IMR-90 (cell line): ENCODE data around the gene ZNF549. TPM values are rescaled to one million over a fixed set of nuclear protein-coding genes. Genes with fewer than 3 reads are reported as not detected.

Experiments
- ATAC-seq: fragments of 200-7000 bp; cut with Tn5 transposase; 2 replicates; pipeline ENCODE4 v1.9.1; 2020; ENCODE audit warnings: low read depth, mild to moderate bottlenecking, moderate library complexity
- BruUV-seq: library from RNA; stranded (reverse); fragments of 400-500 nt; replicated peaks from 2 replicates; lab custom pipeline; 2021; lab: Mats Ljungman, UMichigan
- CTCF ChIA-PET: fragments of 300-600 bp; formaldehyde crosslinking; extraction: SDS; loops from one replicate; lab custom pipeline; 2021; ENCODE audit warnings: antibody characterized with exemption; lab: Yijun Ruan, JAX
- POLR2A ChIA-PET: fragments of 300-600 bp; sonication (Branson Sonifier 250); formaldehyde crosslinking; loops from one replicate; lab custom pipeline; 2022; ENCODE audit warnings: antibody characterized with exemption; ENCODE audit not compliant: unreplicated experiment; lab: Charles Lee
- DNase-seq: peaks from one replicate; pipeline ENCODE4 v3.0.0; 2013
- H2AFZ ChIP-seq: replicated peaks from 2 replicates; pipeline ENCODE3; 2013; ENCODE audit warnings: low read length, mild to moderate bottlenecking; ENCODE audit not compliant: poor library complexity
- H2AK5ac ChIP-seq: 2 replicates; pipeline ENCODE4 v1.6.1; 2013; ENCODE audit warnings: low read depth, low read length, inconsistent platforms
- H2AK9ac ChIP-seq: replicated peaks from 2 replicates; pipeline ENCODE3; 2013; ENCODE audit warnings: mild to moderate bottlenecking, low read depth, low read length, moderate library complexity; ENCODE audit not compliant: poor library complexity
- H2BK120ac ChIP-seq: 2 replicates; pipeline ENCODE4 v1.6.1; 2013; ENCODE audit warnings: low read depth, low read length, inconsistent platforms
- H2BK15ac ChIP-seq: 3 replicates; pipeline ENCODE4 v1.6.1; 2013; ENCODE audit warnings: low read depth, low read length, inconsistent platforms
- H2BK20ac ChIP-seq: 2 replicates; pipeline ENCODE4 v1.6.1; 2013; ENCODE audit warnings: low read depth, mild to moderate bottlenecking, inconsistent platforms, low read length, moderate library complexity
- H2BK5ac ChIP-seq: 2 replicates; pipeline ENCODE4 v1.6.1; 2013; ENCODE audit warnings: mild to moderate bottlenecking, low read depth, low read length, inconsistent platforms; ENCODE audit not compliant: poor library complexity, severe bottlenecking
- H3K14ac ChIP-seq: replicated peaks from 2 replicates; pipeline ENCODE4 v1.6.1; 2013; ENCODE audit warnings: low read depth, low read length, inconsistent platforms
- H3K18ac ChIP-seq: 2 replicates; pipeline ENCODE4 v1.6.1; 2013; ENCODE audit warnings: low read depth, low read length, control low read depth
- H3K23ac ChIP-seq: 2 replicates; pipeline ENCODE4 v1.6.1; 2013; ENCODE audit warnings: low read depth, low read length, inconsistent platforms
- H3K27ac ChIP-seq: 2 replicates; pipeline ENCODE4 v1.5.1; 2013; ENCODE audit warnings: mild to moderate bottlenecking, control low read depth, low read length; ENCODE audit not compliant: insufficient read depth
- H3K27me3 ChIP-seq: 2 replicates; pipeline ENCODE4 v1.6.1; 2013; ENCODE audit warnings: low read length; ENCODE audit not compliant: control insufficient read depth, insufficient read depth
- H3K36me3 ChIP-seq: 2 replicates; pipeline ENCODE4 v1.6.1; 2013; ENCODE audit warnings: low read length, mixed read lengths; ENCODE audit not compliant: control insufficient read depth, insufficient read depth
- H3K4ac ChIP-seq: 2 replicates; pipeline ENCODE4 v1.6.1; 2013; ENCODE audit warnings: low read depth, low read length, inconsistent platforms
- H3K4me1 ChIP-seq: 2 replicates; pipeline ENCODE4 v1.6.1; 2013; ENCODE audit warnings: low read length, mixed read lengths; ENCODE audit not compliant: control insufficient read depth, insufficient read depth
- H3K4me2 ChIP-seq: 2 replicates; pipeline ENCODE4 v1.6.1; 2013; ENCODE audit warnings: low read depth, mild to moderate bottlenecking, control low read depth, low read length, moderate library complexity
- H3K4me3 ChIP-seq: 2 replicates; pipeline ENCODE4 v1.5.1; 2013; ENCODE audit warnings: low read depth, mild to moderate bottlenecking, control low read depth, low read length, moderate library complexity; ENCODE audit not compliant: insufficient read depth
- H3K56ac ChIP-seq: 2 replicates; pipeline ENCODE4 v1.6.1; 2013; ENCODE audit warnings: low read length, inconsistent platforms; ENCODE audit not compliant: insufficient read depth; ENCODE audit errors: extremely low read depth
- H3K79me1 ChIP-seq, 2 experiments: 2 replicates each; pipeline ENCODE4 v1.6.1; 2013; ENCODE audit warnings: low read length in 2 of 2, inconsistent platforms in 1 of 2, low read depth in 1 of 2
- H3K9ac ChIP-seq: 2 replicates; pipeline ENCODE4 v1.6.1; 2013; ENCODE audit warnings: low read depth, low read length, control low read depth
- H3K9me1 ChIP-seq: 2 replicates; pipeline ENCODE4 v1.6.1; 2013; ENCODE audit warnings: low read length, inconsistent platforms; ENCODE audit not compliant: insufficient read depth
- H3K9me3 ChIP-seq: 2 replicates; pipeline ENCODE4 v1.6.1; 2013; ENCODE audit warnings: low read length; ENCODE audit not compliant: control insufficient read depth, insufficient read depth
- H4K20me1 ChIP-seq: 2 replicates; pipeline ENCODE4 v1.6.1; 2013; ENCODE audit warnings: low read length, inconsistent platforms; ENCODE audit not compliant: insufficient read depth
- H4K5ac ChIP-seq: 2 replicates; pipeline ENCODE4 v1.6.1; 2013; ENCODE audit warnings: mild to moderate bottlenecking, low read depth, low read length, control low read depth
- H4K8ac ChIP-seq, 2 experiments: 2 replicates each; pipeline ENCODE4 v1.6.1; 2013; ENCODE audit warnings: low read depth in 2 of 2, low read length in 2 of 2, control low read depth in 1 of 2, inconsistent platforms in 1 of 2
- H4K91ac ChIP-seq: 2 replicates; pipeline ENCODE4 v1.6.1; 2013; ENCODE audit warnings: low read depth, low read length, inconsistent platforms; ENCODE audit not compliant: insufficient read depth
- FOS ChIP-seq: fragments of 150-350 bp; IDR thresholded peaks from 2 replicates; pipeline ENCODE4 v1.6.1; 2016; ENCODE audit warnings: low read depth, low read length
- MAZ ChIP-seq: IDR thresholded peaks from 2 replicates; pipeline ENCODE4 v1.6.1; 2012; ENCODE audit warnings: low read depth, mild to moderate bottlenecking, low read length, improper control_type of control experiment, moderate library complexity, borderline replicate concordance
- USF2 ChIP-seq: fragments of 150-350 bp; IDR thresholded peaks from 2 replicates; pipeline ENCODE4 v1.6.1; 2017; ENCODE audit warnings: mild to moderate bottlenecking, antibody characterized with exemption, low read length, low read depth
- WGBS, 2 experiments: methylation state at CpG; one replicate each; pipeline versions ENCODE4 v1.1.5 to v1.1.7; 2013; ENCODE audit warnings: missing lambda C conversion rate in 2 of 2; ENCODE audit not compliant: insufficient read length in 1 of 2; ENCODE audit errors: extremely low coverage in 2 of 2; 5-methylcytosine and 5-hydroxymethylcytosine counted together
- dilution Hi-C: fragments of 300-500 bp; cut with HindIII; formaldehyde crosslinking; loops from one replicate; pipeline ENCODE4 v1.14.3; 2018; ENCODE audit warnings: low sequenced_read_pairs; ENCODE audit not compliant: unreplicated experiment
- in situ Hi-C: fragments of 300-500 bp; cut with MboI; formaldehyde crosslinking; loops from 3 replicates; pipeline ENCODE4 v1.14.3; 2019; ENCODE audit warnings: low sequenced_read_pairs, inconsistent platforms, mixed read lengths
- intact Hi-C: fragments of 100-400 bp; cut with micrococcal nuclease; formaldehyde crosslinking; loops from 2 replicates; pipeline ENCODE4 v1.10.0; 2022
- polyA plus RNA-seq, 3 experiments: library from polyadenylated mRNA; depleted of rRNA; stranded (reverse); fragments of >200 nt; gene quantifications; 2 replicates each; pipeline ENCODE4 v1.2.3, GENCODE V29; 2012; ENCODE audit warnings: low replicate concordance in 1 of 3
- total RNA-seq: library from RNA; depleted of rRNA; stranded (reverse); fragments of >200 nt; gene quantifications from 2 replicates; pipeline ENCODE4 v1.2.3, GENCODE V29; 2012

The ZNF549 gene
- total and polyA plus RNA-seq, 2 of the 4 experiments (the other 2 are of a cell fraction) = 2.4 to 8.6 TPM

DNA sequence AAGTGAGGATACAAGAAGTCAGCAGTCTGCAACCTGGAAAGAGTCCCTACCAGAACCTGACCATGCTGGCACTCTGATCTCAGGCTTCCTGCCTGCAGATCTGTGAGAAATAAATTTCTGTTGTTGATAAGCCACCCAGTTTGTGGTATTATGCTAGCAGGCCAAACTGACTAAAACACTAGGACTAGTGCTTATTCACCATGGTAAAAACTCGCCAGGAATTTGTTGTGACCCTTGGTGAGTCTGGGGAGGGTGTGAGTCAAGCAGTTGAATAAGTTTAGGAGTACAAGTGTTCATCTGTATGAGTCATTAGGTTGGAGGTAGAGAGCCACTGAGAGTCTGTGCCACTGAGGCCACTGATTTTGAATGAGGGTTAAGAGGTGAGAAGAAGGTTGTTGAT, 60.4 kb downstream of the ZNF549 start:
- no peak overlapping the region for H2AK5ac ChIP-seq

More for the DNA sequence above, 60.4 kb downstream of the ZNF549 start:
- peaks cover 4% of the 10 kb centered on the region for H3K4me1 ChIP-seq
- H2BK5ac ChIP-seq = no peak overlapping the region
- H4K91ac ChIP-seq = no peak overlapping the region
- dilution Hi-C loops = no loop called here
- H3K36me3 ChIP-seq = peaks cover 39% of the 10 kb centered on the region
- no TSS peak for BruUV-seq
- H3K27me3 ChIP-seq = no peaks in the 10 kb centered on the region
- POLR2A ChIA-PET = no interaction called here
- no peak overlapping the region for H3K4ac ChIP-seq
- no peak overlapping the region for H3K18ac ChIP-seq
- WGBS, 2 experiments = no CpG with 5 or more reads among the region's 1 CpG
- no peak overlapping the region for H3K4me3 ChIP-seq
- H4K20me1 ChIP-seq = 0 out of 2 replicates have a peak, but pooled peaks cover 3% of the 10 kb centered on the region
- H3K27ac ChIP-seq = no peak overlapping the region
- H4K5ac ChIP-seq = no peak overlapping the region
- no peak overlapping the region for H3K4me2 ChIP-seq
- H2BK120ac ChIP-seq = no peak overlapping the region
- peaks cover 52% of the 10 kb centered on the region for H3K9me3 ChIP-seq
- no peak overlapping the region for H2AK9ac ChIP-seq
- ATAC-seq (peak; percentile 47), DNase-seq (peak; percentile 87)
- in situ Hi-C loops = no loop called here
- H3K9ac ChIP-seq = no peak overlapping the region
- peaks cover 14 to 33% of the 10 kb centered on the region in 2 experiments for H3K79me1 ChIP-seq
- H2BK15ac ChIP-seq = no peak overlapping the region
- no peak overlapping the region for H2AFZ ChIP-seq
- no peak overlapping the region for H3K14ac ChIP-seq
- intact Hi-C loops = no loop called here
- H3K56ac ChIP-seq = no peak overlapping the region
- TF ChIP-seq FOS (no peak), USF2 (no peak), MAZ (no peak)
- no peak overlapping the region for H4K8ac ChIP-seq
- CTCF ChIA-PET = no interaction called here
- no peaks in the 10 kb centered on the region; the same call in 1 of the 2 replicates for H3K9me1 ChIP-seq
- H3K23ac ChIP-seq = no peak overlapping the region
- no peak overlapping the region for H2BK20ac ChIP-seq
